ENCODE measurements around the gene AP4B1.

The AP4B1 gene

GRCh38 chr1:113940365-113941244, 36.0 kb upstream of the AP4B1 start:
- DNase-seq (ENCODE audit: low read depth) = no peak
- no peak overlapping the region for H3K4me3 ChIP-seq (ENCODE audit: control insufficient read depth, low read depth, low read length)

GRCh38 chr1:113938192-113938591, 33.6 kb upstream of the AP4B1 start:
- TF ChIP-seq, protein P1, sequence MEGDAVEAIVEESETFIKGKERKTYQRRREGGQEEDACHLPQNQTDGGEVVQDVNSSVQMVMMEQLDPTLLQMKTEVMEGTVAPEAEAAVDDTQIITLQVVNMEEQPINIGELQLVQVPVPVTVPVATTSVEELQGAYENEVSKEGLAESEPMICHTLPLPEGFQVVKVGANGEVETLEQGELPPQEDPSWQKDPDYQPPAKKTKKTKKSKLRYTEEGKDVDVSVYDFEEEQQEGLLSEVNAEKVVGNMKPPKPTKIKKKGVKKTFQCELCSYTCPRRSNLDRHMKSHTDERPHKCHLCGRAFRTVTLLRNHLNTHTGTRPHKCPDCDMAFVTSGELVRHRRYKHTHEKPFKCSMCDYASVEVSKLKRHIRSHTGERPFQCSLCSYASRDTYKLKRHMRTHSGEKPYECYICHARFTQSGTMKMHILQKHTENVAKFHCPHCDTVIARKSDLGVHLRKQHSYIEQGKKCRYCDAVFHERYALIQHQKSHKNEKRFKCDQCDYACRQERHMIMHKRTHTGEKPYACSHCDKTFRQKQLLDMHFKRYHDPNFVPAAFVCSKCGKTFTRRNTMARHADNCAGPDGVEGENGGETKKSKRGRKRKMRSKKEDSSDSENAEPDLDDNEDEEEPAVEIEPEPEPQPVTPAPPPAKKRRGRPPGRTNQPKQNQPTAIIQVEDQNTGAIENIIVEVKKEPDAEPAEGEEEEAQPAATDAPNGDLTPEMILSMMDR (conservative IDR thresholded peaks at IDR 0.05; ENCODE audit: control insufficient read depth, insufficient read depth, low read depth, low read length) = no peak
- no peak for DNase-seq (ENCODE audit: low read depth)
- no peak overlapping the region for H3K4me3 ChIP-seq (ENCODE audit: control insufficient read depth, low read depth, low read length)

More at GRCh38 chr1:113940365-113941244, 36.0 kb upstream of the AP4B1 start:
- TF ChIP-seq, protein P1 (conservative IDR thresholded peaks at IDR 0.05; ENCODE audit: control insufficient read depth, insufficient read depth, low read depth, low read length) = no peak

GRCh38 chr1:113937146-113937545, 32.5 kb upstream of the AP4B1 start:
- DNase-seq (ENCODE audit: low read depth) = peak; percentile 23
- TF ChIP-seq, protein P1 (conservative IDR thresholded peaks at IDR 0.05; ENCODE audit: control insufficient read depth, insufficient read depth, low read depth, low read length) = no peak
- H3K4me3 ChIP-seq (ENCODE audit: control insufficient read depth, low read depth, low read length) = no peak overlapping the region

DNA sequence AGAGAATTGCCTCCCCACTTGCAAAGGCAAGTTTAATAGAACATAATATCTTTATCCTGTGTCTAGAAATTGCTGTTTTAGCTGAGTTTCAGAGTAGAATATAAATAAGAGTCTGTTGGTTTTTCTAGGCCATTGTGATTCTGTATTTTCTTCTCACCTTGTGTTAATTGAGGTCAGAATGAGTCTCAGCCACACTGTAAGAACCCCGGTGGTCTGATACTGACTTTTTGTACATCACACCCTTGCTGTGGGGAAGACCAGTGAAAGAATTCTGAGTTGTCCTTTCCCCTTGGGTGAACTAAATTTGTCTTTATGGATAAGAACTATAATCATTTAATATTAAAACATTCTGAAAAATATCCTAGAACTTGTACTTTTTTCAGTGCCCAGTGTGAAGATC, 31.4 kb upstream of the AP4B1 start:
- TF ChIP-seq, protein P1 (conservative IDR thresholded peaks at IDR 0.05; ENCODE audit: control insufficient read depth, insufficient read depth, low read depth, low read length) = no peak
- no peak overlapping the region for H3K4me3 ChIP-seq (ENCODE audit: control insufficient read depth, low read depth, low read length)
- no peak for DNase-seq (ENCODE audit: low read depth)

- TF ChIP-seq, protein P1 (conservative IDR thresholded peaks at IDR 0.05; ENCODE audit: control insufficient read depth, insufficient read depth, low read depth, low read length) = no peak
- no peak overlapping the region for H3K4me3 ChIP-seq (ENCODE audit: control insufficient read depth, low read depth, low read length)
- DNase-seq (ENCODE audit: low read depth) = no peak
These were observed 30.6 kb upstream of the AP4B1 start for GRCh38 chr1:113935176-113935575.

- no peak overlapping the region for H3K4me3 ChIP-seq (ENCODE audit: control insufficient read depth, low read depth, low read length)
- no peak for DNase-seq (ENCODE audit: low read depth)
- TF ChIP-seq, protein P1 (conservative IDR thresholded peaks at IDR 0.05; ENCODE audit: control insufficient read depth, insufficient read depth, low read depth, low read length) = no peak
These were observed 30.0 kb upstream of the AP4B1 start for GRCh38 chr1:113934511-113935055.

Measured in fibroblast of mammary gland (primary cell).